Right lobe of liver (tissue), 4 donors: Measurements from ENCODE around the gene GPC5.

Experiments used
- POLR2A ChIP-seq: fragments of 450-650 bp; IDR thresholded peaks from one replicate; pipeline ENCODE4 v1.6.1; 2017; ENCODE audit warnings: antibody characterized with exemption, mild to moderate bottlenecking
- TF ChIP-seq, protein P1 (sequence below), 4 donors: fragments of 200-600 bp in 3 of 4; fragments of 450-650 bp in 1 of 4; IDR thresholded peaks; one replicate each; pipeline versions ENCODE4 v1.5.1 to v1.8.0; 2016 to 2022; ENCODE audit warnings: antibody characterized with exemption in 4 of 4, mild to moderate bottlenecking in 2 of 4
- donor health status: DM: no; HTN: no; CAD: no.
- donor health status: DM: no; HTN: no; CAD: no.
- donor health status: DM: no; HTN: yes; CAD: no.

DNA sequence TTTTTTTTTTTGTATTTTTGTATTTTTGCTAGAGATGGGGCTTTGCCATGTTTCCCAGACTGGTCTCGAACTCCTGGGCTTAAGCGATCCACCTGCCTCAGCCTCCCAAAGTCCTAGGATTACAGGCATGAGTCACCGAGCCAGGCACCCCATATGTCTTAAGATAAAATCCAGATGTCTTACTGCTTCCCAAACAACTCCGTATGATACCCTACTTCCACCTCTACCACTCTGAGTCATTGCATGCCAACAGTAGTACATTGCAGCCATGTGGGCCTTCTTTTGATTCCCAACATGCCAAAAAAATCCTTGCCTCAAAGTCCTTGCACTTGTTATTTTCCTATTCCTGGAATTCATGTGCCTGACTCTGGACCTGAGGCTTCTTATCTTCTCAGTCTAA is 799.2 kb downstream of the GPC5 start:
- TF ChIP-seq, protein P1, sequence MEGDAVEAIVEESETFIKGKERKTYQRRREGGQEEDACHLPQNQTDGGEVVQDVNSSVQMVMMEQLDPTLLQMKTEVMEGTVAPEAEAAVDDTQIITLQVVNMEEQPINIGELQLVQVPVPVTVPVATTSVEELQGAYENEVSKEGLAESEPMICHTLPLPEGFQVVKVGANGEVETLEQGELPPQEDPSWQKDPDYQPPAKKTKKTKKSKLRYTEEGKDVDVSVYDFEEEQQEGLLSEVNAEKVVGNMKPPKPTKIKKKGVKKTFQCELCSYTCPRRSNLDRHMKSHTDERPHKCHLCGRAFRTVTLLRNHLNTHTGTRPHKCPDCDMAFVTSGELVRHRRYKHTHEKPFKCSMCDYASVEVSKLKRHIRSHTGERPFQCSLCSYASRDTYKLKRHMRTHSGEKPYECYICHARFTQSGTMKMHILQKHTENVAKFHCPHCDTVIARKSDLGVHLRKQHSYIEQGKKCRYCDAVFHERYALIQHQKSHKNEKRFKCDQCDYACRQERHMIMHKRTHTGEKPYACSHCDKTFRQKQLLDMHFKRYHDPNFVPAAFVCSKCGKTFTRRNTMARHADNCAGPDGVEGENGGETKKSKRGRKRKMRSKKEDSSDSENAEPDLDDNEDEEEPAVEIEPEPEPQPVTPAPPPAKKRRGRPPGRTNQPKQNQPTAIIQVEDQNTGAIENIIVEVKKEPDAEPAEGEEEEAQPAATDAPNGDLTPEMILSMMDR (IDR thresholded peaks at IDR 0.05) = no peak
- TF ChIP-seq POLR2A = no peak
